HCT116 (cell line): ENCODE results near the gene SLC24A3.

ENCODE experiments used
- EZH2phosphoT487 ChIP-seq: fragments of 200-600 bp; IDR thresholded peaks from 2 replicates; pipeline ENCODE4 v1.6.1; 2018; ENCODE audit warnings: antibody characterized with exemption, borderline replicate concordance
- POLR2AphosphoS5 ChIP-seq: IDR thresholded peaks from 2 replicates; pipeline ENCODE4 v1.6.1; 2011; ENCODE audit warnings: mild to moderate bottlenecking, low read depth, low read length, moderate library complexity

DNA sequence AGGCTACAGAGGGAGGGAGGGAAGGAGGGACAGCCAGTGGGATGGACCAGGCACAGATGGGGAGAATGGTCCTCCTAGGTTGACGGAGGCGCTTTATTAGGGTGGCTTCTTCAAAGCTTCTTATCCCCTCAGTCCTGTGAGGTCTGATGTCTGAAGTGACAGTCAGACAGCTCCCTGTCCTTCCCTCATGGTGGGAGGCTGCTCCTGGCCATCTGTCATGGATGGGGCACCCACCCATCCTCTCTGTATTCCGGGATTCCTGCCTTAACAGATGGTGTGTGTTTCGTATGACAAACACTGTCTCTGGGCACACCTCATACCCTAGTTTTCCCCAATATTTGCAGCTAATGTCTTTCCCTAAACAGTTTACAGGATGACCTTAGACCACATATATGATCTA is 553.5 kb downstream of the SLC24A3 start:
- TF ChIP-seq EZH2phosphoT487: no peak
- no peak for TF ChIP-seq POLR2AphosphoS5
